A549 (cell line): ENCODE measurements around the gene SPATA6L. TPM values are rescaled to one million over a fixed set of nuclear protein-coding genes. Genes with fewer than 3 reads are reported as not detected.

Experiments used
- ATAC-seq, 2 experiments: fragments of 200-7000 bp in 1 of 2; fragments of >200 bp in 1 of 2; cut with Nextera tagmentation in 1 of 2; cut with Tn5 transposase in 1 of 2; 3 replicates each; pipeline versions ENCODE4 v1.8.0 to v1.9.1; 2018 to 2020; ENCODE audit warnings: mild to moderate bottlenecking in 1 of 2, moderate library complexity in 1 of 2
- CTCF ChIA-PET: fragments of 300-600 bp; sonication (Branson Sonifier 250); formaldehyde crosslinking; extraction: SDS; loops from one replicate; lab custom pipeline; 2021; ENCODE audit warnings: antibody characterized with exemption, inconsistent platforms; lab: Yijun Ruan, JAX
- POLR2A ChIA-PET: fragments of 350-600 bp; formaldehyde crosslinking; extraction: SDS; loops from one replicate; lab custom pipeline; 2021; ENCODE audit warnings: antibody characterized with exemption, inconsistent platforms; lab: Yijun Ruan, JAX
- DNase-seq, 2 experiments: peaks; one replicate each; pipeline versions ENCODE4 v3.0.0 to v3.0.0-alpha.2; 2011 to 2016; ENCODE audit warnings: low read depth in 1 of 2, low spot score in 1 of 2
- FAIRE-seq: peaks from 2 replicates; lab custom pipeline; 2011; peaks lifted over from hg19 to GRCh38; lab: Jason Lieb, UNC
- H3K27ac ChIP-seq, 2 experiments: fragments of >200 bp; sonication (Bioruptor Twin); formaldehyde crosslinking; 3 replicates each; pipeline ENCODE4 v1.5.1; 2016 to 2017
- H3K4me1 ChIP-seq: fragments of >200 bp; sonication (Bioruptor Twin); formaldehyde crosslinking; 3 replicates; pipeline ENCODE4 v1.6.1; 2016
- H3K4me2 ChIP-seq: fragments of >200 bp; sonication (Bioruptor Twin); formaldehyde crosslinking; 3 replicates; pipeline ENCODE4 v1.6.1; 2016
- H3K4me3 ChIP-seq: fragments of >200 bp; sonication (Bioruptor Twin); formaldehyde crosslinking; 3 replicates; pipeline ENCODE4 v1.5.1; 2016
- H3K9me3 ChIP-seq: fragments of >200 bp; sonication (Bioruptor Twin); formaldehyde crosslinking; 3 replicates; pipeline ENCODE4 v1.6.1; 2016
- CBX8 ChIP-seq: fragments of 200-600 bp; sonication (generic); IDR thresholded peaks from 2 replicates; pipeline ENCODE4 v1.6.1; 2016
- CEBPB ChIP-seq, 2 experiments: fragments of >200 bp in 1 of 2; sonication (Bioruptor Twin) in 1 of 2; formaldehyde crosslinking in 1 of 2; IDR thresholded peaks; 2 replicates each; pipeline ENCODE4 v1.6.1; 2012 to 2016
- CHD4 ChIP-seq: fragments of 200-600 bp; sonication (generic); IDR thresholded peaks from 2 replicates; pipeline ENCODE4 v1.6.1; 2016; ENCODE audit warnings: antibody characterized with exemption, mild to moderate bottlenecking, borderline replicate concordance
- CTCF ChIP-seq: fragments of >200 bp; sonication (Bioruptor Twin); formaldehyde crosslinking; IDR thresholded peaks from 3 replicates; pipeline ENCODE4 v1.5.1; 2016
- E2F6 ChIP-seq: IDR thresholded peaks from 2 replicates; pipeline ENCODE4 v1.6.1; 2012; ENCODE audit warnings: low read depth, borderline replicate concordance
- ELK1 ChIP-seq: fragments of 150-350 bp; IDR thresholded peaks from 2 replicates; pipeline ENCODE4 v1.6.1; 2014; ENCODE audit warnings: low read depth, mild to moderate bottlenecking, low read length
- EP300 ChIP-seq, 2 experiments: fragments of >200 bp; sonication (Bioruptor Twin); formaldehyde crosslinking; IDR thresholded peaks; 2 replicates in 1 of 2; 3 replicates in 1 of 2; pipeline ENCODE4 v1.6.1; 2016 to 2017
- ESRRA ChIP-seq: fragments of 150-350 bp; IDR thresholded peaks from 2 replicates; pipeline ENCODE4 v1.6.1; 2014; ENCODE audit warnings: mild to moderate bottlenecking, low read length, borderline replicate concordance
- FOXS1 ChIP-seq: fragments of 250-450 bp; sonication (Bioruptor Pico); IDR thresholded peaks from 2 replicates; pipeline ENCODE4 v1.5.0; 2020; ENCODE audit warnings: mild to moderate bottlenecking, moderate library complexity
- HMGXB4 ChIP-seq: fragments of 250-450 bp; sonication (Bioruptor Pico); IDR thresholded peaks from 2 replicates; pipeline ENCODE4 v1.5.0; 2021; ENCODE audit warnings: mild to moderate bottlenecking, moderate library complexity, borderline replicate concordance
- HOXB13 ChIP-seq: fragments of 250-450 bp; sonication (Bioruptor Pico); IDR thresholded peaks from 2 replicates; pipeline ENCODE4 v1.5.0; 2020; ENCODE audit warnings: low read depth, mild to moderate bottlenecking, moderate library complexity
- HOXB5 ChIP-seq: fragments of 250-450 bp; sonication (Bioruptor Pico); IDR thresholded peaks from 2 replicates; pipeline ENCODE4 v1.5.0; 2020; ENCODE audit warnings: mild to moderate bottlenecking, moderate library complexity
- JUN ChIP-seq, 2 experiments: fragments of >200 bp; sonication (Bioruptor Twin); formaldehyde crosslinking; IDR thresholded peaks; 2 replicates in 1 of 2; 3 replicates in 1 of 2; pipeline ENCODE4 v1.6.1; 2016 to 2017
- MAFK ChIP-seq: fragments of 450-650 bp; IDR thresholded peaks from 2 replicates; pipeline ENCODE4 v1.6.1; 2014; ENCODE audit not compliant: partially characterized antibody
- MAX ChIP-seq: IDR thresholded peaks from 2 replicates; pipeline ENCODE4 v1.6.1; 2012
- MYC ChIP-seq: IDR thresholded peaks from 2 replicates; pipeline ENCODE4 v1.6.1; 2012; ENCODE audit warnings: mild to moderate bottlenecking, inconsistent platforms, low read length, improper control_type of control experiment, borderline replicate concordance
- RCOR1 ChIP-seq: fragments of 150-350 bp; IDR thresholded peaks from 2 replicates; pipeline ENCODE4 v1.6.1; 2014; ENCODE audit warnings: antibody characterized with exemption, low read length, low read depth
- REST ChIP-seq: fragments of 200-600 bp; sonication (generic); IDR thresholded peaks from 2 replicates; pipeline ENCODE4 v1.6.1; 2016; ENCODE audit warnings: antibody characterized with exemption, mild to moderate bottlenecking, moderate library complexity
- RFX5 ChIP-seq: fragments of 450-650 bp; IDR thresholded peaks from 2 replicates; pipeline ENCODE4 v1.7.1; 2014; ENCODE audit warnings: antibody characterized with exemption, mild to moderate bottlenecking, moderate library complexity
- RNF2 ChIP-seq: fragments of 200-600 bp; sonication (generic); IDR thresholded peaks from 2 replicates; pipeline ENCODE4 v1.6.1; 2016; ENCODE audit warnings: low read depth, mild to moderate bottlenecking, antibody characterized with exemption, moderate library complexity, borderline replicate concordance
- SREBF2 ChIP-seq: fragments of 450-650 bp; IDR thresholded peaks from 2 replicates; pipeline ENCODE4 v1.6.1; 2014; ENCODE audit warnings: mild to moderate bottlenecking, moderate library complexity
- ZNF302 ChIP-seq: fragments of 250-450 bp; sonication (Bioruptor Pico); IDR thresholded peaks from 2 replicates; pipeline ENCODE4 v1.9.0; 2021; ENCODE audit warnings: inconsistent platforms, mild to moderate bottlenecking, moderate library complexity
- WGBS: methylation state at CpG from one replicate; pipeline ENCODE4 v1.1.6; 2017; ENCODE audit errors: missing lambda C conversion rate; 5-methylcytosine and 5-hydroxymethylcytosine counted together
- polyA plus RNA-seq, 4 experiments: library from polyadenylated mRNA; depleted of rRNA in 3 of 4; stranded (reverse); fragments of >200 nt; fragmentation: RNase III in 1 of 4; extraction: RNeasy Plus Mini Kit Qiagen cat#74134 plus additional on column Dnase treatment in 1 of 4; gene quantifications; 2 replicates in 3 of 4; 3 replicates in 1 of 4; pipeline ENCODE4 v1.2.3, GENCODE V29; 2011 to 2017

SPATA6L gene
- polyA plus RNA-seq, 2 of the 4 experiments (the other 2 are of a cell fraction): 0.99 to 6.6 TPM

GRCh38 chr9:4686584-4686983 lies 20.3 kb upstream of the SPATA6L start:
- Histone ChIP-seq H3K4me1 (peaks cover 2% of the 10 kb centered on the region; the same call in 1 of the 3 replicates), H3K9me3 (no peaks in the 10 kb centered on the region), H3K27ac (no peak overlapping the region), H3K4me3 (no peak overlapping the region), H3K4me2 (no peak overlapping the region)
- ChIA-PET CTCF (interaction anchor here (1.5 kb wide), 1 partner anchor 20 kb away, joined by 4 read pairs; the partner anchor contains the start of gene SPATA6L), POLR2A (no interaction called here)
- no peak for FAIRE-seq
- no peak for DNase-seq
- no peak for ATAC-seq
- WGBS: 89% methylated on average over 1 of the region's 1 CpG
- no peak for TF ChIP-seq MAFK
- no peak for TF ChIP-seq HMGXB4 (CRISPR knock-in tag)
- TF ChIP-seq ZNF302 (CRISPR knock-in tag): no peak
- TF ChIP-seq CEBPB (IDR thresholded peaks at IDR 0.05): no peak
- TF ChIP-seq E2F6: no peak
- no peak for TF ChIP-seq SREBF2
- no peak for TF ChIP-seq CTCF
- no peak for TF ChIP-seq FOXS1 (CRISPR knock-in tag)
- no peak for TF ChIP-seq JUN (IDR thresholded peaks at IDR 0.05)

GRCh38 chr9:4686112-4686511 lies 19.8 kb upstream of the SPATA6L start:
- FAIRE-seq: no peak
- ATAC-seq: no peak
- H3K4me3 ChIP-seq: no peak overlapping the region
- no peaks in the 10 kb centered on the region for H3K9me3 ChIP-seq
- H3K4me1 ChIP-seq: peaks cover 6% of the 10 kb centered on the region; the same call in 2 of the 3 replicates
- TF ChIP-seq RNF2 (no peak), CHD4 (no peak), MYC (no peak), MAX (no peak), CBX8 (no peak), CTCF (no peak), RFX5 (no peak), ELK1 (no peak), RCOR1 (no peak), E2F6 (no peak), ESRRA (no peak), HOXB5 (CRISPR knock-in tag) (no peak), EP300 (IDR thresholded peaks at IDR 0.05) (no peak), REST (no peak), HOXB13 (CRISPR knock-in tag) (no peak), FOXS1 (CRISPR knock-in tag) (no peak)
- H3K4me2 ChIP-seq: no peak overlapping the region
- whole genome bisulfite sequencing: 75% methylated on average over 4 of the region's 4 CpGs
- ChIA-PET CTCF (no interaction called here), POLR2A (no interaction called here)
- DNase-seq: no peak
- no peak overlapping the region for H3K27ac ChIP-seq
